DMS53 treated with DMSO at 0.1 percent for 48 hours (cell line): ENCODE data around the gene MYD88.

ENCODE experiments used
- DNase-seq: peaks from one replicate; lab custom pipeline; 2025; ENCODE audit not compliant: unreplicated experiment; lab: John Stamatoyannopoulos, UW

The MYD88 gene

GRCh38 chr3:38111696-38112377, 26.6 kb upstream of the MYD88 start:
- no peak for DNase-seq

GRCh38 chr3:38112378-38112761, 26.1 kb upstream of the MYD88 start:
- DNase-seq = no peak

- DNase-seq = no peak
Measured at GRCh38 chr3:38114052-38114874, 24.2 kb upstream of the MYD88 start.

- DNase-seq = no peak
Measured at GRCh38 chr3:38114875-38115644, 23.4 kb upstream of the MYD88 start.

GRCh38 chr3:38115645-38116427, 22.6 kb upstream of the MYD88 start:
- DNase-seq = no peak

GRCh38 chr3:38116471-38117162, 21.8 kb upstream of the MYD88 start:
- no peak for DNase-seq

- no peak for DNase-seq
Measured at GRCh38 chr3:38117163-38117716, 21.2 kb upstream of the MYD88 start.

GRCh38 chr3:38117748-38118420, 20.6 kb upstream of the MYD88 start:
- no peak for DNase-seq

- no peak for DNase-seq
Measured at GRCh38 chr3:38118421-38119247, 19.8 kb upstream of the MYD88 start.

GRCh38 chr3:38119248-38119544, 19.3 kb upstream of the MYD88 start:
- DNase-seq = no peak

- DNase-seq = no peak
Measured at GRCh38 chr3:38119821-38120692, 18.4 kb upstream of the MYD88 start.

GRCh38 chr3:38120693-38121450, 17.6 kb upstream of the MYD88 start:
- no peak for DNase-seq

GRCh38 chr3:38121451-38121831, 17.0 kb upstream of the MYD88 start:
- DNase-seq = no peak

- no peak for DNase-seq
Measured at GRCh38 chr3:38121832-38122461, 16.5 kb upstream of the MYD88 start.

GRCh38 chr3:38122712-38123290, 15.7 kb upstream of the MYD88 start:
- DNase-seq = no peak

- DNase-seq = no peak
Measured at GRCh38 chr3:38124324-38125122, 13.9 kb upstream of the MYD88 start.
